Pons (tissue), 1 donor: ENCODE results near the gene MORF4L1.
"Not testable (repeated sequence)": the region's sequence is repeated elsewhere in the genome, so short reads cannot be mapped to it uniquely, and the experiment has no call there.

Experiments
- DNase-seq: peaks from one replicate; pipeline ENCODE4 v3.0.0-alpha.2; 2016; ENCODE audit warnings: low spot score

The MORF4L1 gene

DNA sequence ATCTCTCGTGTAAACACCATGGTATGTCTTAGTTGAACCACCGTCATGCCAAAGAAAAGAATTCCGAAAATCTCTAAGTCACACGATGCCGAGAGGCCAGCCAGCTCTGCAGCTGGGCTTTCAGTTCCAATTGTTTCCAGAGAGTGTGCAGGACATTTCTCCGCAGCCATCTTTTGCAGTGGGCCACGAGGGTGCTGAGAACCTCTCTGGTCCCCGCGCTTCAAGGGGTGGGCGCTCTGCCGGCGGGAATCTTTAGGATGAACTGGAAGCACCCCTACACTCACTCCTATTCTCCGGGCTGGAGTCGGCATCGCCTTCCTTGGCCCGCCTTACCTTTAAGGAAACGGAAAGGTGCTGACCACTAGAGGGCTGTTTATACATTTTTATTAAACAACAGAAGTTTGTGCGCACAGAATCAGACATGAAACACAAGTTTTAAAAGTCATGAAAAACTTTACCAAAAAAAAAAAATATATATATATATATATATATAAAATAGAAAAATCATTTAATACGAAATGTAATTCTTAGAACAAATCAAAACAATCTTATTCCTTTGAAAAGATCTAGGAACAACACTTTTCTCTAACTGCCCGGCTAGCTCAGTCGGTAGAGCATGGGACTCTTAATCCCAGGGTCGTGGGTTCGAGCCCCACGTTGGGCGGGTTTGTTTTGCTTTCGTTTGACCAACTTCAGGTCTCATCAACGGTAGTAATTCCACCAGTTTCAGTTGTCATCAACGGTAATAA is 12.5 kb upstream of the MORF4L1 start:
- peak; percentile 77 for DNase-seq

DNA sequence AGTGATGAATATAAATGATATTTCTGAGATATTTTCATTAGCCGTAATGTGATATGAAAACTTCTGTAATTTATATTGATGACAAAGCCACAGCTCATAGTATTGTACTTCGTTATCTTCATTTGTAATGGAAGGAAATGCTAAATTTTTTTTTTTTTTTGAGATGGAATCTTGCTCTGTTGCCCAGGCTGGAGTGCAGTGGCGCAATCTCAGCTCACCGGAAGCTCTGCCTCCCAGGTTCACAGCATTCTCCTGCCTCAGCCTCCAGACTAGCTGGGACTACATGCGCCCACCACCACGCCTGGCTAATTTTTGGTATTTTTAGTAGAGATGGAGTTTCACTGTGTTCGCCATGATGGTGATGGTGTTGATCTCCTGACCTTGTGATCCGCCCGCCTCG is 7.1 kb upstream of the MORF4L1 start:
- DNase-seq: not testable (repeated sequence)

DNA sequence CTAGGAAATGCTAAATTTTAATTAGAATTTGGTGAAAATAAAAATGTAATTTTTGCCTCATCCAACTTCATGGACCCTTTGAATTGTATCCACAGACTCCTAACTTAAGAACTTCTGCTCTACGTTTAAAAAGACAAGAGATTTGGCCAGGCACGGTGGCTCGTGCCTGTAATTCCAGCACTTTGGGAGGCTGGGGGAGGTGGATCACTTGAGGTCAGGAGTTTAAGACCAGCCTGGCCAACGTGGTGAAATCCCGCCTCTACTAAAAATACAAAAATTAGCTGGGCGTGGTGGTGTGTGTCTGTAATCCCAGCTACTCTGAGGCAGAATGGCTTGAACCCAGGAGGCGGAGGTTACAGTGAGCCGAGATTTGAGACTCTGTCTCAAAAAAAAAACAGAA is 6.7 kb upstream of the MORF4L1 start:
- not testable (repeated sequence) for DNase-seq

DNA sequence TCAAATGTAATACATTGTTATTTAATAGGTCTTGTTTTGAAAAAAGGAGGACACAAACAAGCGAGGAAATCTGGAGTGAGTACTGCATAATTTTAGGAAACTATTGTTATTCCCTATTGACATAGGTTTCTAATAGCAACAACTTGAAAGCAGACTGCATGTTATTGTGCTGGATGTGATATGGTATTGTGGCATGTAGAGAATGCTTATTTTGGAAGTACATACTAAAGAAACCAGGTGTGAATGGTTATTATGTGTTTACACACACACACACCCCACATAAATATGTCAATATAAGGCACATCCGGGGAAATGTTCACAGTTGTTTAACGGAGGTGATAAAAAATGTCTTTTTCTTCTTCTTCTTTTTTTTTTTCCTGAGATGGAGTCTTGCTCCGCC is 5.9 kb upstream of the MORF4L1 start:
- DNase-seq: no peak

DNA sequence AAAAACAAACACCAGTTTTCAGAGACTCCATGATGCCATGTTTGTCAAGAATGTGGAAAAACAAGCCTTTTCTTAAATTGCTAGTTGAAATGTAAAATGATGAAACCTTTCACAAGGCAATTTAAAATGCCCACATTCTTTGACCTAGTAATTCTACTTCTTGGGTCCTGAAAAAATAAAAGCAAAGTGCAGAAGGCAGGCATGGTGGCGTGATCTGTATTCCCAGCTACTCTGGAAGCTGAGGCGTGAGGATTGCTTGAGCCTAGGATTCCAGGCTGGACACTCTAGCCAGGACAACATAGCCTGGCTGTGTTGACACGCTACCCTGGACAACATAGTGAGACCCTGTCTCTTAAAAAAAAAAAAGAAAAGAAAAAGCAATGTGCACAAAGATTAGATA is 4.3 kb upstream of the MORF4L1 start:
- no peak for DNase-seq

DNA sequence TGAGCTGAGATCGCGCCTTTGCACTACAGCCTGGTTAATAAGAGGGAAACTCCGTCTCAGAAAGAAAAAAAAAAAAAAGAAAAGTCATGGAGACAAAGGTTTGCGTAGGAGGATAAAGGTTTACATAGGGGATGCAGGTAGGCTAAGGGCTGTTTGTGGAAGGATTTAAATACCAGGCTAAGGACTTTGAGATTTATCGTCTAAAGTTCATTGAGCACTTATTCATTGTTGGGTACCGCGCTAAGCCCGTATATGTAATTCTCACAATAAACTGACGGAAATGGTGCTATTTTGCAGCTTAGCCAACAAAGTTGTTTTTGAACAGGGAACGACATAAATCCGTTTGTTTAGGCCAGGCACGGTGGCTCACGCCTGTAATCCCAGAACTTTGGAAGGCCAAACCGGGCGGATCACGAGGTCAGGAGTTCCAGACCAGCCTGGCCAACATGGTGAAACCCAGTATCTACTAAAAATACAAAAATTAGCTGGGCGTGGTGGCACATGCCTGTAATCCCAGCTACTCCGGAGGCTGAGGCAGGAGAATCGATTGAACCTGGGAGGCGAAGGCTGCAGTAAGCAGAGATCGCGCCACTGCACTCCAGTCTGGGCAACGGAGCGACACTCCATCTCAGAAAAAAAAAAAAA is 1.1 kb upstream of the MORF4L1 start:
- not testable (repeated sequence) for DNase-seq

DNA sequence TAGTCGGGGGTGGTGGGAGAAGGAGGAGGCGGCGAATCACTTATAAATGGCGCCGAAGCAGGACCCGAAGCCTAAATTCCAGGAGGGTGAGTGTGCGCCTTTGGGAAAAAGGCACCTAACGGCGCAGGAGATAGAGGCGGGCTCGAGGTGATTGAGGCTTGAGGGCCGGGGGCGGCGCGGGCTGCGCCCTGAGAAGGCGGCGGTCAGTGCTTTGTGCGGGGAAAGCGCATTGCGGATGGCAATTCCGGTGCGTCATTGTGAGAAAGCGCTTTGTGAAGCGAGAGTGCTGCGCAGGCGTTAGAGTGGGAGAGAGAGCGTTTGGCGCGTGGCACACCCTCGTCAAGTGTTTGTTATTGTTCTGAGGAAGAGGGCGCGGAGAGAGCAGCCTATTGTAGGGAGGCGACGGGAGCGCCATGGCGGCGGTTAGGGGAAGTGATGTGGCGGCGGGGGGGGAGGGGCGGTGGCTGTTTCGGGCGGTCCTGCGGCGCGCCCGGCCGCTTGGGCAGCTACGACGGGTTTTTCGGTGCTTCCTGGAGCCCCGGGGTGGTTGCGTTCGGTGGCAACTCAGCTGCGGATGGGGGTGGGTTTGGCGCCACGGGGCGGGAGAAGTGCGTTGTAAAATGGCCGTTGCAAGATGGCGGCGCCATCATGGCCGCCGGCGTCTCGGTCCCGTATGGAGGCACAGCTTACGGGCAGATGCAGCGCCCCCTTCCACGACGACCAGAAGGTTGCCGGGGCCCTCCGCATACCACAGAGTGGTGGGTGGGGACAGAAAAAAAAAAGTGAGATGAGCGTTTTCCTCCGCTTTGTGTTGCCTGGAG is 492 bp downstream of the MORF4L1 start:
- peak; percentile 71 for DNase-seq

DNA sequence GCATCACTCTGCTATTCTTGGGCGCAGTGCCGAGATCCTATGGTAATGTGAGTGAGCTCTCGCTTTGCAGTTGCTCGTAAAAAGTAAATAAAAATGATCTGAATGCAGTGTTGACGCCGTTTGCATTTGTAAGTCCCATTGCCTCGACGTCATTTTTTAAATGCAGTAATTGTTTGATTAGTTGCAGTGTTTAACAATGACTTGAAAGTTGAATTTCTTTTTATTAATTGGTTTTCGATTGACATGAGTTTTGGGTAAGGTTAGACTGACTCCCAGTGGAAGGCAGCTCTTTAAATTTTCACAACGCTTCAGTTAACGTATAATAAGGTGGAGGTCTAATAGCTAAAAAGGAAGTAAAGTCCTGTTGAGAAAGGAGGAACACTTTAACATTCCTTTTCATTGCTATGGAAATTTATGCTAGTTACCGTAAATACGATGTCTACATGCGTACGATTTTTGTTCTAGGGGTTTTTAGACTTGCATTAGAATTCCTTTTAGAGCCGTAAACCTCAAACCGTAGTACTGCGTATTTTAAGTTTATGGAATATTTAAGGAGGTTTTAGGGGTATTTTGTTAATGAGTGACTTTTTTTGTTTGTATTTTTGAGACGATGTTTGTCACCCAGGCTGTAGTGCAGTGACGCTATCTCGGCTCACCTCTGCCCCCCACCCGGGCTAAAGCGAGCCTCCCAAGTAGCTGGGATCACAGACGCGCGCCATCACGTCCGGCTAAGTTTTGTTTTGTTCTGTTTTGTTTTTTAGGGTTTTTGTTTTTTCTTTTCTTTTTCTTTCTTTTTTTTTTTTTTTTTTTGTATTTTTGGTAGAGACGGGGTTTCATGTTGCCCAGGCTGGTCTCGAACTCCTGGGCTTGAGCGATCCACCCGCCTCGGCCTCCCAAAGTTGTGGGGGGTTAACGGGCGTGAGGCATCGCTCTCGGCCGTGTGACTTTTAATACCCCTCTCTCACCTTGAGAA is 1.4 kb downstream of the MORF4L1 start:
- peak; percentile 62 for DNase-seq

DNA sequence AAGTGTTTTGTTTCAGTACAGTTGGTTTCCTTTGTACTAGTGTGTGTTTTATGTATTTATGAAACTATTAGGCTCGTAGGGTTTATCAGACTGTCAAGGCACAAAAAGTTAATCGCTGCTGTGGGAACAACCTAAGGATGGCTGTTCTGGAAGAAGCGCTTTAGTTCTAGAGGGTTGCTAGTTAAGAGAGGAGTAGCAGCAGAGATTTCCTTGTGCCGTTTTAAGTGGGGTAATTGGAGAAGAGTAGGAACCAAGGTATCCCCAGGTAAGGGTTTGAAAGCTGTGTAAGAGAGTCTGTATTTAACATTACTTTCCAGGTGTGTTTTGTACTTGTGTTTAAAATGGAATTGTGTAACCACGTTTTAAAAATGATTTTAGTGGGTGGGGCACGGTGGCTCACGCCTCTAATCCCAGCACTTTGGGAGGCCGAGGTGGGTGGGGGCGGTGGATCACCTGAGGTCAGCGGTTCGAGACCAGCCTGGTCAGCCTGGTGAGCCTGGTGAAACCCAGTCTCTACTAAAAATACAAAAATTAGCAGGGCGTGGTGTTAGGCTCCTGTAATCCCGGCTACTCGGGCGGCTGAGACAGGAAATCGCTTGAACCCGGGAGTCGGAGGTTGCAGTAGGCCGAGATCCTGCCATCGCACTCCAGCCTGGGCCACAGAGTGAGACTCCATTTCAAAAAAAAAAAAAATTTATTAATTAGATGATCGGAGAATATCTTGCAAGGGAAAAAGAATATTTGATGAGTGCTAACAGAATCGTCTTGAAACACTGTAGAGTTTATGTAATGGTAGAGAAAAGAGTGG is 2.6 kb downstream of the MORF4L1 start:
- no peak for DNase-seq

DNA sequence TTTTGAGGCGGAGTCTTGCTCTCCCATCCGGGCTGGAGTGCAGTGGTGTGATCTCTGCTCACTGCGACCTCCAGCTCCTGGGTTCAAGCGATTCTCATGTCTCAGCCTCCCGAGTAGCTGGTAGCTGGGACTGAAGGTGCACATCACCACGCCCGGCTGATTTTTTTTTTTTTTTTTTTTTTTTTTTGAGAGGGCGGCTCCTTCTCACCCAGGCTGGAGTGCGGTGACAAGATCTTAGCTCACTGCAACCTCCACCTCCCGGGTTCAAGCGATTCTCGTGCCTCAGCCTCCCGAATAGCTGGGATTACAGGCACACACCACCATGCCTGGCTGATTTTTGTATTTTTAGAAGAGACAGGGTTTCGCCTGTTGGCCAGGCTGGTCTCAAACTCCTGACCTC is 4.3 kb downstream of the MORF4L1 start:
- DNase-seq: not testable (repeated sequence)

DNA sequence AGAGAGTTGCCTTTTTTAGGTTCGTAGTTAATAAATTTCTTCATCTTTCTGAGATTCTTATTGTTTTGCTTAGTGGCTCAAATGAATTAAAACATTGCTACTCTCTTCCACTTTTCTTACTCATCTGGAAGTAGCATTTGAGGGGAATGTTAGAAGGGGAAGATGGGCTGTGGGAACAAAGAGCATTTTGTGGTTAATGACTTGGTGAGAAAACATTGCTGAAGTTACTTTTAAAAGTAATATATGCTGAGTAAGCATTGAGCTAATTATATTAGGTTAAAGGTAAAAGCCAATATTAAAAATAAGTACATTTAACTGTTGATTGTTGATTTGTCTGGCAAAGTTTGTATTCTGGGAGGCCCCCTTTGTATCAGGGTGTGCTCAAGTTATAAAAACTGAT is 5.7 kb downstream of the MORF4L1 start:
- DNase-seq: no peak

DNA sequence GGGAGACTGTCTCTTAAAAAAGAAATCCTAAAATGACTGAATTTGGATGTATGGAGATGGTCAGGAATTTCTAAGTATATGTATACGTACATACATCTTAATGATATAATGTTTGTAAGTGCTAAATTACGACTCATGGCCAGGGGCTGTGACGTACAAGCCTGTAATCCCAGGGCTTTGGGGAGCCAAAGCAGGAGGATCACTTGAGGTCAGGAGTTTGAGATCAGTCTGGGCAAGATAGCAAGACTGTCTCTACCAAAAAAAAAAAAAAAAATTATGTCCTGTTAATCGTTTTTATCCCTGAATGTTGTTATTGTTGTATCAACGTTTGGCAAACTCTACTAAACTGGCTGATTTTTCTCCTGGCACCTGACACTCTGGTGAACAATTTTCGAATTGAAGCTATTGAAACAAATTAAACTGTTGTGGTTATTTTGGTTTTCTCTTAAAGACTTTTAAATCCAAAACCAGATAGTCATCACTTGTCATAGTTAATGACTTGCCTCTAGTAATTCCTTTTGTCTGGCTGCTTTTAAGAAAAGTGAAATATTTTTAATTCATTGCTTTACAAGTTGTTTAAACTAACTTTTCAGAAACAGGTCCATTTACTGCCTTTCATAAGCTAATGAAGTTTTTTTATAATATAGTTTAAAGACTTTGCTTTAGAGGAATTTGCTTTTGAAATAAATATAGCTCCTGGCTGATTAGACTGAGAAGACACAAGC is 7.0 kb downstream of the MORF4L1 start:
- DNase-seq: no peak

DNA sequence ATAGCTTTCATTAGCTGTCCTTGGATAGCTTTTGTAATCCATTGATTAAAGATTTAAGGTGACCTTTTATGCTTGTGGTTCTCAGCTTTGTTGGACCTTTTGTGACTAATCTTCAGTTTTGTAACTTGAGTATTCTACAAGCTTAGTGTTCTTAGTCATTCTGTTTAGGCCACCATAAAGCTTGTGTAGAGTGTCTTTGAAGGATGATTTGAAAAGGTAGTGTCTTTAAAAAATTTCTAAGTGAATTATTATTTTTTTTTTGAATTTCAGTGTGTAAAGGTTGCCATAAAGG is 7.5 kb downstream of the MORF4L1 start:
- no peak for DNase-seq

DNA sequence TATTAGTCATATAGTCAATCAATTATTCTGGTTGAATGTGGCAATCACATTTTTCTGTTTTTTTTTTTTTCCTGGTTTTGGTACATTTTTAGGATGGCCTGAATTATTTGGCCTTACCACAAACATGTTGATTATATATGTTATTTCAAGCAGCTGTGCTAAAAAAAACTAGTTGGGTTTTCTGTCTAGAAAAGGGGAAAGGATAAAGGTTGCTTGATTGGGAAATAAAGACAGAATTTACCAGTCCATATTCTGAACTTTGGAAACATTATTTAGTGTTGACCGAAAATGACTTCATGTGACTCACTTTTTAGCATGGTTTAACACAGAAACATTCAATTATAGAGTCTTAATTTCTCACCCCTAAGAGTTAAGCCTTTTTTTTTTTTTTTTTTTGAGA is 8.1 kb downstream of the MORF4L1 start:
- no peak for DNase-seq

DNA sequence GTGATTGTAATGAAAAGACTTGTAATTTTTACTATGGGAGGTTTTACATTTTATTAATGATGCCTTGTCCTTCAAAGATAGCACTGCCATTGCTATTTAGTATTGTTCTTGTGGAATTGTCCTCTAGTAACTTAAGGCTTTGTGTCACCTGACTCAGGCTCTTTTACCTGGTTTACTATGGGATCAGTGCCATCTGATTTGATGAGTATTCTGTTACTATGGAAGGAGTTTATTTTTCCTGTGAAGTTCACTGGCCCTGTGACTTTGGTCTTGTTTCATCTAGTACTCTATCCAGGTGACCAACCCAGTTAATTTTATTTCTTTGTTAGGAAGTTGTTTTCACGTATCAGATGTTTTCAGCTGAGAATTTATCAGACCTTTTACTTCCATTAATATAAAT is 9.0 kb downstream of the MORF4L1 start:
- no peak for DNase-seq

DNA sequence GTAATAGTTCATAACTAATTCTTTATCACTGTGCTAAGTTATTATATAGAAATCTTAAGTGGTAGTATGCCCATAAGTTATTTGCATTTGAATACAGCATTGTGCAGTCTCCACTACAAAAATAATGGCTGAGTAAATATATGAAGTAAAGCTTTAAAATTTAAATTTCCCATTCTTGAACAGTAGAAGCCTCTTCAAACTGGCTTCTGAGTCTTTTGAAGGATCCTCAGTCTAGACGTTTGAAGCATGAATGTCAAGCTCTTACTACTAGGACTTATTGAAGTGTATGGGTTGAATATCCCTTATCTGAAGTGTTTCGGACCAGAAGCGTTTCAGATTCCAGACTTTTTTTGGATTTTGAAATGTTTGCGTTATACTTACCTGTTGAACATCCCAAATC is 16.3 kb downstream of the MORF4L1 start:
- no peak for DNase-seq

DNA sequence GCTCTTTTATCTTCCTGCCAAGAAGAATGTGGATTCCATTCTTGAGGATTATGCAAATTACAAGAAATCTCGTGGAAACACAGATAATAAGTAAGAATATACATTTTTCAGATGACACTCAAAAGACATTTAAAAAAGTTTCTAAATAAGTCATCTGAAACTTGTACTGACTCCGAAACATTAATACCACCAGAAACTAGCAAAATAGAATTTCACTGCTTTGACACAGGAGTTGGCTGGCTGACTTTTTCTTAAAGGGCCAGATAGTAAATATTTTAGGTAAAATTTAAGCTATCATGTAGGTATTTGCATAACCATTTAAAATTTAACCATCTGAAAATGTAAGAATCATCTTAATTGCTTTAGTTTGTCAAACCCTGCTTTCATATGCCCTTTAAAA is 20.8 kb downstream of the MORF4L1 start:
- DNase-seq: no peak

DNA sequence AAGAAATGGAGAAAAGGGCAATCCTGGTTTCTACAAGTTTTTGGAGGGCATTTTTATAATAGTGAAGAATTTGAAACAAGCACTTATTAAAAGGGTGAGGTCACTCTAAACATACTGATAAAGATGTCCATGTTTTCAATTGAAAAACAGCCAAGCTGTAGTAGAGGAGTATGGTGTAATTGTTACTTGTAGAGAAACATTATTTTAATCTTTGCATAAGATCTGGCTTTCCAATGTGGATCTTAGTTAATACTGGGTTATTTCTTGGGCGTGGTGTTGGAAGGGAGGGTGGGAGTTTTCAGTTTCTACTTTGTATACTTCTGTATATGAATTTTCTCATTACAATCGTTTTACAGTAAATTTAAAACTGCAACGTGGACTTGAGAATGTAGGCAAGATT is 22.8 kb downstream of the MORF4L1 start:
- DNase-seq: no peak

DNA sequence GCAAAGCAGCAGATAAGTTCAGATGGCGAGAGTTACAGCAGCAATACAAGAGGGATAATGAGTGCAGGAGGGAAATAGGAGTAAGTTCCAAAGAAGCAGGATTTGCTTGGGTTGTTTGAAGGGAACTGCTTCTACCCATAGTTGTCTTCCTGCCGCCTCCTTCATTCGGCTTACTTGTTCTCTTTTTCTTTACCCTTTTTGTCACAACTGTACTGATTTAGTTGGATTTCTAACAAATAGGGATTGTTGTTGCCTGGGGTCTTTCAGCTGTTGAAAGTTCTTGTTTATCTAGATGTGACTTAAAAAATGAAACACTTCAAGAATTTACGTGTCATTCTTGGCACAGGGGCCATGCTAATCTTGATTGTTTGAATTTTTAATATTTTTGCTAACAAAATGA is 25.9 kb downstream of the MORF4L1 start:
- no peak for DNase-seq

DNA sequence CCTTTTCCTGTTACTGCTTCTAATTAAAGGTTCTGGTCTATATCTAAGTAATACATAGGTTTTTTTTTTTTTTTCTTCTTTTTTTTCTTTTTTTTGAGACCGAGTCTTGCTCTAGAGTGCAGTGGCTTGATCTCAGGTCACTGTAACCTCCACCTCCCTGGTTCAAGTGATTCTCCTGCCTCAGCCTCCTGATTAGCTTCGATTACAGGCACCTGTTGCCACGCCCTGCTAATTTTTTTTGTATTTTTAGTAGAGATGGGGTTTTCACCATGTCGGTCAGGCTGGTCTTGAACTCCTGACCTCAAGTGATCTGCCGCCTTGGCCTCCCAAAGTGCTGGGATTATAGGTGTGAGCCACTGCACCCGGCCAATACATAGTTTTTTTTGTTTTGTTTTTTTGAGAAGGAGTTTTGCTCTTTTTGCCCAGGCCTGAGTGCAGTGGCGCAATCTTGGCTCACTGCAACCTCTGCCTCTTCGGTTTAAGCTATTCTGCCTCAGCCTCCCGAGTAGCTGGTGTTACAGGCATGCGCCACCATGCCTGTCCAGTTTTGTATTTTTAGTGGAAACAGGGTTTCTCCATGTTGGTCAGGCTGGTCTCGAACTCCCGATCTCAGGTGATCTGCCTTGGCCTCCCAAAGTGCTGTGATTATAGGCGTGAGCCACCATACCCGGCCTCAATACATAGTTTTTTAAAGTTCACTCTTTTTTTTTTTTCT is 28.3 kb downstream of the MORF4L1 start:
- DNase-seq: not testable (repeated sequence)
